ENCODE data around the gene PP2D1. TPM values are rescaled to one million over a fixed set of nuclear protein-coding genes. Genes with fewer than 3 reads are reported as not detected.
A peak's percentile ranks its signal among the peaks of the same experiment; 100 is the strongest.

PP2D1 gene
- total and polyA plus RNA-seq, 9 of the 15 experiments (the other 6 are each of a cell fraction or from before 2014, with no cell fraction given) = 0.07 to 0.10 TPM; not detected in 7

DNA sequence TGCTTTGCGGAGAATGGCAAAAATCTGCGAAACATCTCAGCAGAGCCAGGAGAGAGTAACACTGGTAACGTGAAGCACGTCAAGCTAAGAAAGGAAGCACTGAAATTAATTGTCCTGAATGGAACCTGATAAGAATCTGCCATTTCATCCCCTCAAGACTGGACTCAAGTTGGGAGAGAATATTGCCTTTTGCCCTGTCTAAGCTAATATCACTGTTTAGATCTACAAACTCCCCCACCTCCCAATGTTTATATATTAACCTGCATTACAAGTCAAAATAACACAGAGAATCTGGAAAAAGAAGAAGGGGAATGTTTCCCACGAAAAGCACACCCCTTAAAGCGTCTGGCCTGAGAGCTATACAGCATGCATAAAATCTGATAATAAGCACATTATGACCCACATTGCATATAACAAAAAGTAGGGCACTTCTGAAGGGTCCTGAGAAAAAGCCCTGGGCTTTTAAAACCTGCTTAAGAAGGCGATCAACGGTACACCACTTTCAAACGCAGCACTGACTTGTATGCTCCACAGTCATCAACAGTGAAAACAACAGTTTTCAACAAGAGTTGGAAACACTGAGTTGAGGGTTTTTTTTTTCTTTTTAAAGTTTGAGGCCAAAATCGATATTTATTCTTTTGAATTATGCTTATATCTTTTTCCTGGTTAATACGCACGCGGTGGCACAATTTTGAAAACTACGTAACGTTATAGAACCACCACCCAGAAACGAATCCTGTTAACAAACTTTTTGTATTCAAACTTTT lies 26.8 kb upstream of the PP2D1 start (continued):
- TF ChIP-seq, protein P1, sequence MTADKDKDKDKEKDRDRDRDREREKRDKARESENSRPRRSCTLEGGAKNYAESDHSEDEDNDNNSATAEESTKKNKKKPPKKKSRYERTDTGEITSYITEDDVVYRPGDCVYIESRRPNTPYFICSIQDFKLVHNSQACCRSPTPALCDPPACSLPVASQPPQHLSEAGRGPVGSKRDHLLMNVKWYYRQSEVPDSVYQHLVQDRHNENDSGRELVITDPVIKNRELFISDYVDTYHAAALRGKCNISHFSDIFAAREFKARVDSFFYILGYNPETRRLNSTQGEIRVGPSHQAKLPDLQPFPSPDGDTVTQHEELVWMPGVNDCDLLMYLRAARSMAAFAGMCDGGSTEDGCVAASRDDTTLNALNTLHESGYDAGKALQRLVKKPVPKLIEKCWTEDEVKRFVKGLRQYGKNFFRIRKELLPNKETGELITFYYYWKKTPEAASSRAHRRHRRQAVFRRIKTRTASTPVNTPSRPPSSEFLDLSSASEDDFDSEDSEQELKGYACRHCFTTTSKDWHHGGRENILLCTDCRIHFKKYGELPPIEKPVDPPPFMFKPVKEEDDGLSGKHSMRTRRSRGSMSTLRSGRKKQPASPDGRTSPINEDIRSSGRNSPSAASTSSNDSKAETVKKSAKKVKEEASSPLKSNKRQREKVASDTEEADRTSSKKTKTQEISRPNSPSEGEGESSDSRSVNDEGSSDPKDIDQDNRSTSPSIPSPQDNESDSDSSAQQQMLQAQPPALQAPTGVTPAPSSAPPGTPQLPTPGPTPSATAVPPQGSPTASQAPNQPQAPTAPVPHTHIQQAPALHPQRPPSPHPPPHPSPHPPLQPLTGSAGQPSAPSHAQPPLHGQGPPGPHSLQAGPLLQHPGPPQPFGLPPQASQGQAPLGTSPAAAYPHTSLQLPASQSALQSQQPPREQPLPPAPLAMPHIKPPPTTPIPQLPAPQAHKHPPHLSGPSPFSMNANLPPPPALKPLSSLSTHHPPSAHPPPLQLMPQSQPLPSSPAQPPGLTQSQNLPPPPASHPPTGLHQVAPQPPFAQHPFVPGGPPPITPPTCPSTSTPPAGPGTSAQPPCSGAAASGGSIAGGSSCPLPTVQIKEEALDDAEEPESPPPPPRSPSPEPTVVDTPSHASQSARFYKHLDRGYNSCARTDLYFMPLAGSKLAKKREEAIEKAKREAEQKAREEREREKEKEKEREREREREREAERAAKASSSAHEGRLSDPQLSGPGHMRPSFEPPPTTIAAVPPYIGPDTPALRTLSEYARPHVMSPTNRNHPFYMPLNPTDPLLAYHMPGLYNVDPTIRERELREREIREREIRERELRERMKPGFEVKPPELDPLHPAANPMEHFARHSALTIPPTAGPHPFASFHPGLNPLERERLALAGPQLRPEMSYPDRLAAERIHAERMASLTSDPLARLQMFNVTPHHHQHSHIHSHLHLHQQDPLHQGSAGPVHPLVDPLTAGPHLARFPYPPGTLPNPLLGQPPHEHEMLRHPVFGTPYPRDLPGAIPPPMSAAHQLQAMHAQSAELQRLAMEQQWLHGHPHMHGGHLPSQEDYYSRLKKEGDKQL (CRISPR knock-in tag; IDR thresholded peaks at IDR 0.05; ENCODE audit: borderline replicate concordance) = no peak
- TF ChIP-seq MTA1 (IDR thresholded peaks at IDR 0.05; ENCODE audit: borderline replicate concordance) (peak; percentile 65; the same call in 1 of the 2 replicates), POLR2B (IDR thresholded peaks at IDR 0.05; ENCODE audit: low read depth, partially characterized antibody) (no peak), C11orf30 (IDR thresholded peaks at IDR 0.05; ENCODE audit: low read depth) (peak; percentile 84), SRSF3 (IDR thresholded peaks at IDR 0.05; ENCODE audit: insufficient read depth, low read length) (no peak), RFX5 (IDR thresholded peaks at IDR 0.05; ENCODE audit: low read depth, low read length) (no peak), MAFF (IDR thresholded peaks at IDR 0.05; ENCODE audit: low read length) (peak; percentile 83), HNRNPH1 (optimal IDR thresholded peaks at IDR 0.05; ENCODE audit: low read depth, low read length) (no peak), HDAC3 (IDR thresholded peaks at IDR 0.05; ENCODE audit: borderline replicate concordance, partially characterized antibody) (peak; percentile 35), POU5F1 (IDR thresholded peaks at IDR 0.05; ENCODE audit: borderline replicate concordance, low read depth, low read length, partially characterized antibody) (no peak), TOE1 (IDR thresholded peaks at IDR 0.05; ENCODE audit: borderline replicate concordance) (0 out of 2 replicates have a peak, but pooled peaks have one; percentile 17), TOE1 (CRISPR knock-in tag; IDR thresholded peaks at IDR 0.05; ENCODE audit: borderline replicate concordance, low read depth) (no peak), ZNF384 (IDR thresholded peaks at IDR 0.05; ENCODE audit: low read depth, low read length) (no peak), L3MBTL2 (IDR thresholded peaks at IDR 0.05) (no peak)
- TF ChIP-seq, protein P2, sequence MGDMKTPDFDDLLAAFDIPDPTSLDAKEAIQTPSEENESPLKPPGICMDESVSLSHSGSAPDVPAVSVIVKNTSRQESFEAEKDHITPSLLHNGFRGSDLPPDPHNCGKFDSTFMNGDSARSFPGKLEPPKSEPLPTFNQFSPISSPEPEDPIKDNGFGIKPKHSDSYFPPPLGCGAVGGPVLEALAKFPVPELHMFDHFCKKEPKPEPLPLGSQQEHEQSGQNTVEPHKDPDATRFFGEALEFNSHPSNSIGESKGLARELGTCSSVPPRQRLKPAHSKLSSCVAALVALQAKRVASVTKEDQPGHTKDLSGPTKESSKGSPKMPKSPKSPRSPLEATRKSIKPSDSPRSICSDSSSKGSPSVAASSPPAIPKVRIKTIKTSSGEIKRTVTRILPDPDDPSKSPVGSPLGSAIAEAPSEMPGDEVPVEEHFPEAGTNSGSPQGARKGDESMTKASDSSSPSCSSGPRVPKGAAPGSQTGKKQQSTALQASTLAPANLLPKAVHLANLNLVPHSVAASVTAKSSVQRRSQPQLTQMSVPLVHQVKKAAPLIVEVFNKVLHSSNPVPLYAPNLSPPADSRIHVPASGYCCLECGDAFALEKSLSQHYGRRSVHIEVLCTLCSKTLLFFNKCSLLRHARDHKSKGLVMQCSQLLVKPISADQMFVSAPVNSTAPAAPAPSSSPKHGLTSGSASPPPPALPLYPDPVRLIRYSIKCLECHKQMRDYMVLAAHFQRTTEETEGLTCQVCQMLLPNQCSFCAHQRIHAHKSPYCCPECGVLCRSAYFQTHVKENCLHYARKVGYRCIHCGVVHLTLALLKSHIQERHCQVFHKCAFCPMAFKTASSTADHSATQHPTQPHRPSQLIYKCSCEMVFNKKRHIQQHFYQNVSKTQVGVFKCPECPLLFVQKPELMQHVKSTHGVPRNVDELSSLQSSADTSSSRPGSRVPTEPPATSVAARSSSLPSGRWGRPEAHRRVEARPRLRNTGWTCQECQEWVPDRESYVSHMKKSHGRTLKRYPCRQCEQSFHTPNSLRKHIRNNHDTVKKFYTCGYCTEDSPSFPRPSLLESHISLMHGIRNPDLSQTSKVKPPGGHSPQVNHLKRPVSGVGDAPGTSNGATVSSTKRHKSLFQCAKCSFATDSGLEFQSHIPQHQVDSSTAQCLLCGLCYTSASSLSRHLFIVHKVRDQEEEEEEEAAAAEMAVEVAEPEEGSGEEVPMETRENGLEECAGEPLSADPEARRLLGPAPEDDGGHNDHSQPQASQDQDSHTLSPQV (IDR thresholded peaks at IDR 0.05) = 0 out of 2 replicates have a peak, but pooled peaks have one; percentile 27

Measured in K562 (cell line).